GM18867 (cell line): ENCODE data around the gene CFAP20DC.
A peak's percentile ranks its signal among the peaks of the same experiment; 100 is the strongest.
"Not testable (repeated sequence)": the region's sequence is repeated elsewhere in the genome, so short reads cannot be mapped to it uniquely, and the experiment has no call there.

Experiments
- ATAC-seq: cut with Tn5 transposase; IDR thresholded peaks from one replicate; pipeline ENCODE4 v1.9.1; 2021; ENCODE audit warnings: mild to moderate bottlenecking, moderate library complexity; ENCODE audit not compliant: unreplicated experiment

The CFAP20DC gene

DNA sequence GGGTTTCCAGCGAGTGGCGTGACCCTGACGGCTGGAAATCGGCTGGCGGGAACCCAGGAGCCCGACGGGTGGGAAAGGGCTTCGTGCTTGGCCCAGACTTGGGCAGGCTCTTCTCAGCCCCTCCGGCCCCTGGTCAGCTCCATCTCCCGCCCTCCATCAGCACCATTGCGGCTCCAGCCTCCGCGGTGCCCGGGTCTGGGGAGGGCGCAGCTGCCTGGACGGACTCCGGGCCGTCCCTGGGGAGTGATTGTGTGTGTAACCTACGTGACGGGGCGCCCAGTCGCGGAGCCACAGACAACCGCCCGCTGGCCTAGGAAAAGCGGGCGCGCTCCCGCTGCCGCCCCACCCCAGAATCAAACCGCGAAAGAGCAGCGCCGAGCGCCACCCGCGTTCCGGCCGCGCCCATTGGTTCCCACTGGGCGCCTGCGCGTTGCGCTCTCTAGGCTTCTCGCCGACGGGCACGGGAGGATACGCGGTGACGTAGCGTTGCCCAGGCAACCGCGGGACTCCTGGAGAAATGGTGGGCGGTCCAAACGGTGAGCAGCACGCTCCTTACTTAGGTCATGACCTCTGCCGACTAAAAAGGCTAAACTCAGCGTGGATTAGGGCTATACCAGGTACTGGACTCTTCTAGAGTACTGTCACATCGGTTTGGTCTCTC lies at the start of gene CFAP20DC:
TSS of gene CFAP20DC (minus strand) at position 355 of the 661 bp plus-strand sequence. CDS start 394 bp downstream, outside the sequence.
- ATAC-seq = peak; percentile 99

DNA sequence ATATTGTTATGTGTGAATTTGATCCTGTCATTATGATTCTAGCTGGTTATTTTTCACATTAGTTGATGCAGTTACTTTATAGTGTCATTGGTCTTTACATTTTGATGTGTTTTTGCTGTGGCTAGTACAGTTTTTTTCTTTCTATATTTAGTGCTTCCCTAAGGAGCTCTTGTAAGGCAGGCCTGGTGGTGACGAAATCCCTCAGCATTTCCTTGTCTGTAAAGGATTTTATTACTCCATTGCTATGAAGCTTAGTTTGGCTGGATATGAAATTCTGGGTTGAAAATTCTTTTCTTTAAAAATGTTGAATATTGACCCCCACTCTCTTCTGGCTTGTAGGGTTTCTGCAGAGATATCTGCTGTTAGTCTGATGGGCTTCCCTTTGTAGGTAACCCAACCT lies 48.7 kb upstream of the CFAP20DC start:
- ATAC-seq = not testable (repeated sequence)

DNA sequence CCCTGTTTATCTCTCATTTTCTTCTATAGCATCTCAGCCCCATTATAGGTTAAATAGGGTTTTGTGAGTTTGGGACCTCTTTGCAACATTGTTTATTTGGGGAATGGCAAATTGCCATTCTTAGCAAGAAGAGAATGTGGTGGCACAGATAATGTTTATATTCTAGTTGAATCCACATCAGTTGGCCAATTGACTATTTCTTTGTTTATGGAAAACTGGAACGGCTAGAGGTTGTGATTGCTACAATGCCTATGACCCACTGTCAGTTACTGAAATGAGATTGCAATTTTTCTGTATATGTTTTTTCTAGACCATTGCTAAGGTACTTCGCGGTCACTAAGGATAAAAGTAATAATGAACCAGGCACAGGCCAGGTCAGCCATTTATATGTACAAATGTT lies 44.6 kb upstream of the CFAP20DC start:
- ATAC-seq = no peak

DNA sequence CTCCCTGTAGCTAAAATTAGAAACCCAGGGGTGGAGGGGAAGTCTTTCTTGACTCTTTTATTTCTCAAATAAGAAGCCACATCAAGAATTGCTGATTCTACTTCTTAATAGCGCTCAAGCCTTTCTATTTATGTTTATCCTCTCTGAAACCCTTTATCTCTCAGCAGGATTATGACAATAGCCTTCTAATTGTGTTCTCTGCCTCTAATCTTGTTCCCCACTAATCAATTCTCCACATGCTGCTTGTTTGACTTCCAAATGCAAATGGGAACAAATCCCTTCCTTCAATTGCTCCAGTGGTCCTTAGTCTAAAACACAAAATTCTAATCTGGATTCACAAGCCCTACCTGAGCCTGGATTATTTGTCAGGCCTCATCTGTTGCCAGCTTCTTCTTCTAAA lies 43.7 kb upstream of the CFAP20DC start:
- ATAC-seq = no peak

DNA sequence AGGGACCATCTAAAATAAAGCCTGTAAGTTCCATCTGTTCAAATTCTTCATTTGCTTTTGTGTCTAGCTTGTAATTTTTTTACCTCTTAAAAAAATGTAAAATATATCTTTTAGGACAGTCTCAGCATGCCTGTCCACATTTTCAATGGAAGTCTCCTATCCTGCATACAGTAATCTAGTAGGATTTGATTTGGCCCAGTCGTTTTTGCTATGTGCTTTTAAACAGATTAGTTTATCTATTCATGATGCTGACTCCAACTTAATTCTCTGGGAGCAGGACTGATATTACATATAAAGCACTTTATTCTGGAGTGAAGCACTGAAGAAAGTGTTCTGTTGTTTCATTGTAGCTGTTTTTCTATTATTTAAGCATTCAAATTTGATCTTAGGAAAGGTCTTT lies 38.9 kb upstream of the CFAP20DC start:
- ATAC-seq = no peak

DNA sequence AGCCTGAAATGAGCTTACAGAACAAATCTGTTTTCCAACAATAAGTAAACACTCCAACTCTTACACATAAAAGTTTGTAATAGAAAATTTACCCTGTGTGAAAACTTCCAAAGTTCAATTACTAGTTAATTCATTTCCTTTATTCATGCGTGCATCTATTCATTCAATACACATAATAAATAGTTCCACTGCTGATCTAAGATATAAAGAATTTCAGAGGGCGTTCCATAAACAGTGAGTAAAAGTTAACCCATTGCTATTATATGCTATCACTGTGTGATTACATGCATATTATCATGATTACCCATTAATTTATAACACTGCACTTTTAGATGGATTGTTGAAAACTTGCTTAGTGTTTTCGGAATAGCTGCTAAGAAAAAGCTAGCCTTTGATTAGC lies 36.2 kb upstream of the CFAP20DC start:
- ATAC-seq = no peak

DNA sequence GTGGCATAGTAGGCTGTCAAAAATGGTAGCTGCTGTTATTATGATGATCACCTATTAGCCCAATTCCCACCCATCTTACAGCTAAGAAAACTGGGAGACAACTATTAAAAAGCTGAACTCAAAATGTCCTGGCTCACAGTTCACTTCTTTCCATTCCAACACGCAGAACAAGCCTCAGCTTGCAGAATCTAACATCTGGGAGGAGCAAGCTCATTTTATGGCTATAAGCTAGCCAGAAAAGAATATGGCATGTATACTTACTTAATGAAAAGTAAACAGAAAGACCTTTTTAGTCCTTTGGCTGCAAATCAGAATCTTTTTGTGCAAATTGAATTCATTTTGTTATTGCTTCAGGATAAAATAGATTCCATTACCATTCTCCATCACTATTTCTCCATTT lies 34.8 kb upstream of the CFAP20DC start:
- no peak for ATAC-seq

DNA sequence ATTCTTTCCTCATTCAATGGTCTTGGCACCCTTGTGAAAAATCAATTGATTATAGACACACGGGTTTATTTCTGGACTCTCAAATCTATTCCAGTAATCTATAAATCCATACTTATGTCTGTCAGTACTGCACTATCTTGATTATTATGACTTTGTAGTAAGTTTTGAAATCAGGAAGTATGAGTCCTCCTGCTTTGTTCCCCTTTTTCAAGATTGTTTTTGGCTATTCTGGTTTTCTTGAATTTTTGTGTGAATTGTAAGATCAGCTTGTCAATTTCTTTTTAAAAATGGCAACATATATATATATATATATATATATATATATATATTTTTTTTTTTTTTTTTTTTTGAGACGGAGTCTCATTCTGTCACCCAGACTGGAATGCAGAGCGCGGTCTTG lies 32.3 kb upstream of the CFAP20DC start:
- ATAC-seq = no peak

DNA sequence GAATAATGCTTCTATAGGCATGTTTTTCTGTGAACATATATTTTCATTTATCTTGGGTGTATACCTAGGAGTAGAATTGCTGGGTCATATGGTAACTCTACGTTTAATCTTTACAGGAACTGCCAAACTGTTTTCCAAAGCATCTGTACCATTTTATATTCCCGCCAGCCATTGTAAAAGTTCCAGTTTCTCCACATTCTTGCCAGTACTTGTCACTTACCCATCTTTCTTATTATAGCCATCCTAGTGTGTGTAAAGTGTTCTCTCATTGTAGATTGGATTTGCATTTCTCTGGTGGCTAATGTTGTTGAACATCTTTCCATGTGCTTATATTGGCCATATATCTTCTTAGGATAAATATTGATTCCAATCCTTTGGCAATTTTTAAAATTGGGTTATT lies 31.2 kb upstream of the CFAP20DC start:
- ATAC-seq = no peak

DNA sequence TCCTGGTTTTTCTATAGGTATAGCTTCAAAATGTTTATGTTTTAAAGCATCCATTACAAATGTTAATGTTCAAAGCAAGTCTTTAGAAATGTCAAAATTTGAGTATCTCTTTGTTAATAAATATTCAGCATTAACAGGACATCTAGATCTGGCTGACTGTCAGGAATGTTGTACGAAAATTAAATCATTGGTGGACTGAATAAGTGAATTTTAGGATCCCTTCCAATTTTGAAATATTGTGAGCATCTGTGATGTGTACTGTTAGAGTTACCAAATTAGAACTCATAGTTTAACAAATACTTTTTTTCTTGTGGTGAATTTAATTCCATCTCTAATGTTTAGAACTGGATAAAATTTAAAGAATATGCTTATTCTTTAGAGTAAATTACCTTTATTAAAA lies 30.1 kb upstream of the CFAP20DC start:
- ATAC-seq = no peak

DNA sequence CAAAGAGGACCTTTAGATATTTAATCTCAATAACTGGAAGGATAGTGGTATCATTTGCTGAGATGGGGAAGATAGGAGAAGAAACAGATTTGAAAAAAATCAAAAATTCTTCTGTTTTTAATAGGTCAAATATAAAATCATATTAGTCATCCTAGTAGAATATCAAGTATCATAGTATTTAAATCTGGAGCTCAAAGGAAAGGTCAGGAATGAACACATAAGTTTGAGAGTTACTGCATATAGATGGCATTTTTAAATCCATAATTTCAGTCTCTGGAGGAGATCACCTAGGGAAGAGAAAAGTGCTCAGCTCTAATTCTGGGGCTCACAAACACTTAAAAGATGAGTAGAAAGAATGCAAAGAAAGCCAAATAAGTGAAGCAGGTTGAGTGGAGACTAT lies 24.9 kb upstream of the CFAP20DC start:
- no peak for ATAC-seq

DNA sequence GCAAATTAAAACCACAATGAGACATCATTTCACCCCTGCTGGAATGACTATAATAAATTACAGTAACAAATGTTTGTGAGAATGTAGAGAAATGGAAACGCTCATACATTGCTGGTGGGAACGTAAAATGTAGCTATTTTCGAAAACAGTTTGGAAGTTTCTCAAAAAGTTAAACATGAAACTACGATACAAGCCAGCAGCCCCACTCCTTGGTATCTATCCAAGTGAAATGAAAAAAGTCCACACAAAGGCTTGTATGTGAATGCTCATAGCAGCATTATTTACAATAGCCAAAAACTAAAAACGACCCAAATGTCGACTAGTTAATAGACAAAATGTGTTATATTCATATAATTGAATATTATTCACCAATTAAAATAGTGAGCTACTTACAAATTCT lies 22.9 kb upstream of the CFAP20DC start:
- no peak for ATAC-seq

DNA sequence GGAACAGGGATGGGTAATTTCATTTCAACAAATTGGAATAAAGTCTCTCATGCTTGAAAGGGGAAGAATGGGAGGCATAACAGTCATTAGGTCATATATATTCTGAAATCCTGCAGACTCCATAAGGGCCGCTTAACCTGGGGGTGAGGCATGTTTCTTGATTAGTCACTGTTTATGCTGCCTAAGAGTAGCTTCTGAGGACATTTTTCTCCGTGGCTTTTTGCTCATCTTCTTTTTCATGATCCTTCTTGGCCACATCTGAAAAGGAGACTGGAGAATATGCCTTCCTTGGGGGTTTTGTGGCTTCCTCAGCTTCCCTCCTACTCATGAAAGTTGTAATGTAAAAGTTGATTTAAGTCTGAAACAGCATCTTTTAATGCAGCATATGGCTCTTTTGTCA lies 20.0 kb upstream of the CFAP20DC start:
- ATAC-seq = no peak

DNA sequence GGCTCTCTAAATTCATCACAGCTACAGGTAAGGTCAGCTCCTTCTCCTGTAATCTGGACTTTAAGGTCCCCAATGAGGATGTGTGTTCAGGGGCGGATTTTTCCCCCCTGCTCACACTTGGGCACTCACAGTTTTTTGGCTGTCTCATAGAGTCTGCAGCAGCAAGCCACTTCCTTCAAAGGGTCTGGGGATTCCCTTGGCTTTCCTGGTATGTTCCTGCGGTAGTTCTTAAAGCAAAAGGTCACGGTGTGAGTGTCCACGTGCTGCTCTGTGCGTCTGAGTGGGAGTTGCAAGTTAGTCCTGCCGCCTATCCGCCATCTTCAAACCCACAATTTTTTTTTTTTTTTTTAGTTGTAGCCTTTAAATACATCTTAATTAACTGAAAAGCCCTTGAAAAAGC lies 15.4 kb upstream of the CFAP20DC start:
- no peak for ATAC-seq

DNA sequence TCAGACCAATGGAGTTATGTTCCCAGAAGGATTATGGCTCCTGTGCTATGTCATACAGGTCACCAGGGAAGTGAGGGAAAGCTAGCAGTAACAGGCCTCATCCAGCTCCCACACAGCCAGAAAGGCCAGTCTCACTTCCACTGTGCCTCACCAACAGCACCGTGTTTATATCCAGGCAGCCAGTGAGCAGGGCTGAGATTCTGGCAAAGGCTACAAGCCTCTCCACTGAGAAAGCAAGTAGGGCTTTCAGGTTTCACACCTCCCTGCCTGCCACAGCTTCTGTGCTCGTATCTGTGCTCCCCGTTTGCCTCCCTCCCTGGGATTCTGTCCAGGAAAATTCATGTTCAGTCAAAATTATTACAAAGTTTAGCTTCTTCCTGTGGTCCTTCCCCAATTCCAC lies 14.9 kb upstream of the CFAP20DC start:
- no peak for ATAC-seq

DNA sequence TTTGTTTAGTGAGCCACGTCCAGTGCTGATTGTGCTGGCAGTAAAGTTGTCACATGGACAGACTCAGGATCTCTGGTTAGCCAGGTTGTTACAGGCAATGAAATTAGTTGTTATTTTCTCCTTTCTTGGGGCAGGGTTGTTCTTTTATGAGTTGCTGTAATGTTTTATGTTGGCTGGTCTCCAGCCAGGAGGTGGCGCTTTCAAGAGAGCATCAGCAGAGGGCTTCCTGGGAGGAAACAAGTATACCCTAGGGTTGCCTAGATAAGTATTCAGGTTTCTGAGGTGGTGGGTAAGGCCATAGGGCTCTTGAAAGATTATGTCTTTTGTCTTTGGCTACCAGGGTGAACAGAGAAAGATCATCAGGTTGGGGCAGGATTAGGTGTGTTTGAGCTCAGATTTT lies 14.5 kb upstream of the CFAP20DC start:
- ATAC-seq = no peak

DNA sequence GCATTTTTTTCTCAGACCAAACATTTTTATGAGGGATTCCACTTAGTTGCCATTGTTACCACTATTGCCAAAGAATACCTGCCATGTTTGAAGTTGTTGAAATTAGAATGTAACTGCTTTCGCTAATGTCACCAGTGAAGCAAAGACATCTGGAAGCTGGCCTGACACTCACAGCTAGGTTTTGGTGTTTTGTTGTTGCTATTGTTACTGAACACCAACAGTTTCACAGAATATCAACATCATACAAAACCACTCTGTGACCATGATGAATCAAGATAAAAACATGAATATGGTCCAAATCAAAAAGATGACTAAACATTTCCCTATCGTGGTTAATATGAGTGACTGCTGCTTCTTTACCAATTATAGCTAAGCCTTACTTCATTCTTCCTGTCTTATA lies 6.9 kb upstream of the CFAP20DC start:
- no peak for ATAC-seq

DNA sequence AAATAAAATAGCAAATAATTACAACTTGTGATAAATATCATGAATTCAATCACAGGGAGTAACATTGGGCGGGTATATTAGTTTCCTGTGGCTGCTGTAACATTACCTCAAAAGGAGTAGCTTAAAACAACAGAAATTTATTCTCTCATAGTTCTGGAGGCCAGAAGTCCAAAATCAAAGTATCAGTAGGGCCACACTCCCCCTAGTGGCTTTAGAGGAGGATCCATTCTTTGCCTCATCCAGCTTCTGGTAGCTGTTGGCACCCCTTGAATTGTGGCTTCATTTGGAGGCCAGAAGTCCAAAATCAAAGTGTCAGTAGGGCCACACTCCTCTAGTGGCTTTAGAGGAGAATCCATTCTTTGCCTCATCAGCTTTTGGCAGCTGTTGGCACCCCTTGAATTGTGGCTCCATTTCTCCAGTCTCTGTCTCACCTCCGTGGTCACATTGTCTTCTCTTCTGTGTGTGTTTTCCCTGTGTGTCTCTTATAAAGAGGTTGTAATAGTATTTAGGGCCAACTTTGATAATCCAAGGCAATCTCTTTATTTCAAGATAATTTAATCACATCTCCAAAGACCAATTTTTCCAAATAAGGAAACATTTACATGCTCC lies 3.1 kb upstream of the CFAP20DC start:
- peak; percentile 30 for ATAC-seq

DNA sequence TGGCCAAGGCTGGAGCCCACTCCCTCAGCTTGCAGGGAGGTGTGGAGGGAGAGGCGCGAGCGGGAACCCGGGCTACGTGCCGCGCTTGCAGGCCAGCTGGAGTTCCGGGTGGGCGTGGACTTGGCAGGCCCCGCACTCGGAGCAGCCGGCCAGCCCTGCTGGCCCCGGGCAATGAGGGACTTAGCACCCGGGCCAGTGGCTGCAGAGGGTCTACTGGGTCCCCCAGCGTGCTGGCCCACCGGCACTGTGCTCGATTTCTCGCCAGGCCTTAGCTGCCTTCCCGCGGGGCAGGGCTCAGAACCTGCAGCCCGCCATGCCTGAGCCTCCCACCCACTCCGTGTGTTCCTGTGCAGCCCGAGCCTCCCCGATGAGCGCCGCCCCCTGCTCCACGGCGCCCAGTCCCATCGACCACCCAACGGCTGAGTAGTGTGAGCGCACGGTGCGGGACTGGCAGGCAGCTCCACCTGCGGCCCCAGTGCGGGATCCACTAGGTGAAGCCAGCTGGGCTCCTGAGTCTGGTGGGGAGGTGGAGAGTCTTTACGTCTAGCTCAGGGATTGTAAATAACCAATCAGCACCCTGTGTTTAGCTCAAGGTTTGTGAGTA lies 1.1 kb upstream of the CFAP20DC start:
- not testable (repeated sequence) for ATAC-seq

DNA sequence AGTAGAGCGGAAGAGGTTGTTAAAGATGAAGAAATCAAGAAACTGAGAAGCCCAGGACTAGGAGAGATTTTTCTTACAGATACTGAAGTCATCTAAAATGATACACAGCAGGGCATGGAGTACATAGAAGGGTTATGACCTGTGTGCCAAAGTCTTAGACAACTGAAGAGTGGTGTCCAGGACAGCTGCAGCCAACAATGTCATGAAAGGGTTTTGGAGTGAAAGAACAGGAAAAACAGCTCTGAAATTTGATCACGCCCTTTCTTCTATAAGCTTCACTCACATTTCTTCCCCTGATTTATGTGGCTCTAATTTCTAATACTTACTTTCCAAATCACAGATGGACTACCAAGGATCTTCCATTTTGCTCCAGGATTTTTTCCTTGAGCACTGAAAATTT lies 3.0 kb downstream of the CFAP20DC start:
- ATAC-seq = no peak

DNA sequence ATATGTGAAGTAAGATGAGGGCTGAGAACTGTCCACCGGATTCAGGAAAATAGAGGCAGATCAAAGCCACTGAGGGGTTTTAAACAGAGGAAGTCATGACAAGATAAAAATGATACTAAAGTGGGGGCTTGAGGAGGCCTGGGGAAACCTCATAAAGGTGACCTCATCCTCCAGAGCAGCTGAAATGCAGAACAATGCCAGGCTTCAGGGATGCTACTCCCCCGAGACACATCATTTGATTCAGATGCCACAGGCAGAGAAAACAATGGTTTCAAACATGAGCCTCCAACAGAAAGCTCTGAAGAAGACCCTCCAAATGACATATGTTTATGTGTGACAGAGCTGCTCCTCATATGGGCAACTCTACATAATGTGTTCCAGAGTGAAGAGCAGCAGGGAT lies 6.4 kb downstream of the CFAP20DC start:
- no peak for ATAC-seq

DNA sequence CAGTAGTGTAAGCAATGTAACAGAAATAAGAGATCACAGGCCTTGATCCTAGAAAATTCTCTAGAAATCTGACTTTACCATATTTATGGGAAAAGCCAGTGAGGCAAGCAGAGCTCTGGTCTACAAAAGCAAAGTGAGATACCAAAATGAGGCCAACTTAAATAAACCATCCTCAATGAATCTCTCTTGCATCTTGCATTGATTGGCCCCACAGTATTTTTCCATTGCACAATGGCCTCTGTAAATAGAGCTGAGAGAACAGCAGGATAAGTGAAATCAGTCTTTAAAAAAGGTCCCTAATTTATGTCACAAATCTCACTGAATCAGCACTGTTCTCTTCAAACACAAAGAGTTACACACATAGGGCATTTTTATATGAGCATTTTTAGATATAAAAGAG lies 8.9 kb downstream of the CFAP20DC start:
- ATAC-seq = no peak

DNA sequence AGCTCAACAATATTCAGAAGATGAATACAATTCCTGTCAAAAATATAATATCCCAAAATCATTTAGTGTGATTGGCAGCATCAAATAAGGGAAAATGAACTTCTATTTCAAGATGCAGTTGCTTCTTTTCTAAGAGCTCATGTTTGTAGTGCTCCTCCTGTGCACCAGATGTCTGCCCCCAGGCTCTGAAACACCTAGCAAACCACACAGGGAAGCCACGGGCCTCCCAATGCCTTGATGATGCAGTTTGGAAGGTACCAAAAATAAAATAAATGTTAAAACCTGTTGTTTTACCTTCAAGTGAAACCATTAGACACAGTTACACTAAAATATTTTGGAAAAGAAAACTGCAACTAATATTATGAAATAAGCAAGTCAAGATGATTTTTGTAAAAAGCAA lies 22.2 kb downstream of the CFAP20DC start:
- ATAC-seq = no peak
